Measurements from ENCODE around the gene SESTD1.
"Not testable (repeated sequence)": the region's sequence is repeated elsewhere in the genome, so short reads cannot be mapped to it uniquely, and the experiment has no call there.

The SESTD1 gene

DNA sequence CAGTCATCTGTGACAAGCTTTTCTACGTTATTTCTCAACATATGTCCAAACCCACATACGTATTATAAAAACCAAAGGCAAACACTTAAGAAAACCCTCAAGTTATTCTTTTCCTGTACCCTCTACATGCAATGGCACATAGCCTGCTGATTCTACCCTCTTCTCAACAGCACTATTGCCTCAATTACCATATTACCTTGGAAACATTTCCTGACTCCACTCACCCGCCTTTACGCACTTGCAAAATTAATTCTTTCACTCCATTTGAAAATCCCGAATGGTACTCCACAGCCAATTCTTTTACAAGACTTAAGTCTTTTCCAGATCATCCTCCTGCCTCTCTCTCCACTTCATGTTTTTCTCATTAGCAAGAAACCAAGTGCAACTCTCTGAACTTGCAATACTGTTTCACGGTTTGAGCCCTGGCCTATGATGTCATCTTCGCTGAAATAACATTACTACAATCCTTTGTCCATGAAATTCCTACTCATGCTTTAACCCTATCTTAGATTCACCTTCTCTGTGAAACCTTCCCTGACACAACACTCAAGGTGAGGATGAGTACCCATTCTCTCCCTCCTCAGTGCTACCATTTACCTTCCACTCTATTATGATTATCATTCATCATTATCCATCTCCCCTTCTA is 29.0 kb downstream of the SESTD1 start:
- DNase-seq = peak; percentile 89

DNA sequence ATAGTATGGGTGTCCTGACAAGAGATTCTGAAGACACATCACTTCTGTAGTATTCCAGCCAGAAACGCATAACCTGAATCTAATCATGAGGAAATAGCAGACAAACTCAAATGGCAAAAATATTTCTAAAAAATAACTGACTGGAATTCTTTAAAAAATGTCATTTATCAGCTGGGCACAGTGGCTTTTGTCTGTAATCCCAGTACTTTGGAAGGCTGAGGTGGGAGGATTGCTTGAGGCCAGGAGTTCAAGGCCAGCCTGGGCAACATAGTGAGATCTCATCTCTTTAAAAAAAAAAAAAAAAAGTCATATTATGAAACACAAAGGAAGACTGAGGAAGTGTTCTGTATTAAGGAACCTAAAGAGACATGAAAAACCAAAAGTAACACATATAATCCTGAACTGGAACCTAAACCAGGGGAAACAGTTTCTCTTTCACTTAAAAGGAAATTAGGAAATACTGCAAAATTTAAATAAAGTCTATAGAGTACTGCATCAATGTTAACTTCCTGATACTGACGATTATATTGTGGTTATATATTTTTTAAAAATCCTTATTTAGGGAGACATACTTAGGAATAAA is 29.9 kb downstream of the SESTD1 start:
- DNase-seq = no peak

DNA sequence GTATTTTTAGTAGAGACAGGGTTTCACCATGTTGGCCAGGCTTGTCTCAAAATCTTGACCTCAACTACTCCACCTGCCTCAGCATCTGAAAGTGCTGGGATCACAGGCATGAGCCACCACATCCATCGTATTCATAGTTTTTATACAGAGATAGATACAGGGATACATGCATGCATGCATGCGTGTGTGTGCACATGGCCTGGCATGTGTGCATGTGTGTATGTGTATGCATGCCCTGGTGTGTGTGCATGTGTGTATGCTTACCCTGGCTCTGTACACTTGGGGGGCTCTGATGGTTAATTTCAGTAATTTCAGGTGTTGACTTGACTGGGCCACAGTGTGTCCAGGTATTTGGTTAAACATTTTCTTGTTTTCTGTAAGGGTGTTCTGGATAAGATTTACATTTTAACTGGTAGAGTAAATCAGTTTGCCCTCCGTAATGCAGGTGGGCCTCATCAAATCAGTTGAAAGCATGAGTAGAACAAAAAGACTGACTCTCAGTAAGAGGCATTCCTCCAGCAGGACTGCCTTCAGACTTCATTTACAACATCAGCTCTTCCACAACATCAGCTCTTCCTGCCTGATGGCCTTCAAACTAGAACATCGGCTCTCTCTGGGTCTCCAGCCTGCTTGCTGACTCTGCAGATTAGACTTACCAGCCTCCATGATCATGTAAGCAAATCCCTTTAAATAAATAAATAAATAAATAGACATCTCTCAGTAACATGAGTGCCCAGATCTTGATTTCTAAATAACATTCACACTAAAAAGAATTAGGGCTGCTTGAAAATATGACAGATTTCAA is 30.8 kb downstream of the SESTD1 start:
- DNase-seq = no peak

DNA sequence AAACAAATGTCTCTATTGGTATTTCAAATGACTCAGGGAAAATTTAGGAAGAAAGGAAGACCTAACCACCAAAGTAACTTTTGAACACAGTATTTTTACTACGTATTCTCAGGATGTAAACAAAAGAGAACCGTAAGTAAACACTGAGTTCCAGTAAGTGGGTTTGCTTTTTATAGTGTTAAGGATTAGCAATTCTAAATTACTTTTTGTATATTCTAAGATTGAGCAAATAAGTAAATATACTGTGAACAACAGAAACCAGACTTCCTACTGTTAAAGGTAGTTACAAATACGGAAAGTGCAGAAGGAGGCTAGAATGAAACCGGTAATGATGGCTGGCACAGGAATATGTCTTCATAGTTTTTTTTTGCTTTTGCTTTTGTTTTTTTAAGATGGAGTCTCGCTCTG is 31.5 kb downstream of the SESTD1 start:
- DNase-seq = no peak

DNA sequence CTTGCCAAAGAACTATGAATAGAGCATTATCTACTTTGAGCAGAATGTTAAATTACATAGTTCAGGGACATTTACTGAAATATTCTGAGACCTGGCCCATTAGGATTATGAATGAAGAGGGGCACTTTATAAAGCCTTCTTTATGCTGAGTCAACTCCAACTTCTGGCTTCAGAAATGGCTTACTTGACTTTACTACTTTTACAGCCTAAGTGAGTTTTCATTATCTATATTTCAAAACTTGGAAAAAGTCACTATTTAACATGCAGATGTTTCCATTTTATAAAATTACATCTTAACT is 37.7 kb downstream of the SESTD1 start:
- no peak for DNase-seq

DNA sequence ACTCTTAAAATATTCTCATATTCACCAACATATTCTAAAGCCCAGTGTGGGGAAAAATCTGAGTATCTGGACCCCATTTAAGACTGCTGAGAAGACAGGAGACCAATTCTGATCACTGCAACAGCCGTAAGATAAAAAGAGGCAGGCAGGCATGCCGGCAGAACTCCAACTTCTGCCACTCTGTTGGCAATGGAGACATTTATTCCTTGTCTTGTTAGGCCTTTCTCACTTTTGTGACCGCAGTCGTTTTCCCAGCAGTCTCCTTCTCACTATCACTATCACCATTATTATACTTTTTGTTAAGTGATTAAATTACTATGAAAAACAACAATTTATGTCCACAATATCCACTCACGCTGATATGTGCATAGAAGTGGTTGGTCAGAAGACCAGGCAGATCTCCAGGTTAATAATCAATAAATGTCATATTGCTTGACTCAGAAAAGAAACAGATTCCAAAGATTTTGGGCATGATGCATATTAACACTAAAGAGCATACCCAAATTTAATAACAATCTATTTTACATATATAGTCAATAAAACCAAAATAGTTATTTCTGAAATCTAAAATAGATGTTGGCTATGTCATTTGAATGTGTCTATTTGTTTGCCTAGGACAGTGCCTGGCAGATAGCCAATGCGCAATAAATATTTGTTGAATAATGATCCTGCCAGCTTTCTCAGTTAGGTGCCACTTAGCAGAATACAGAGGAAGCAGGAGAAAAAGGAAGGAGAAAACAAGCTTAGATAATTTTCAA is 38.2 kb downstream of the SESTD1 start:
- DNase-seq = peak; percentile 23

DNA sequence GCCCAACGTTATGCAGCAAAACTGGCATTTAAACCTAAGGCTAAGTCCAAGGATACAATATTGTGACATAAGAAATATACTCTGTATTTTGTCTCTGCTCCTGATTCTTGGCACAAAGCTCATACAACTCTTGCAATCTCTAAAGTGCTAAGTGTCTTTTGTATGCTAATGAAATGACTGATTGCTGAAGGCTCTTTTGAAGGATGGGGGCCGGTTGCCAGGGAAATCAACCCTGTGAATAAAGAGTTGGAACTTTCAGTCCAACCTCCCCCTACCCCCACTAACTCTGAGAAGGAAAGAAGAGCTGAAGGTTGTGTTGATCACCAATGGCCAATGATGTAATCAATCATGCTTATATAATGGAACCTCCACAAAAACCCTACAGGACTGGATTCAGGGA is 40.3 kb downstream of the SESTD1 start:
- DNase-seq = no peak

DNA sequence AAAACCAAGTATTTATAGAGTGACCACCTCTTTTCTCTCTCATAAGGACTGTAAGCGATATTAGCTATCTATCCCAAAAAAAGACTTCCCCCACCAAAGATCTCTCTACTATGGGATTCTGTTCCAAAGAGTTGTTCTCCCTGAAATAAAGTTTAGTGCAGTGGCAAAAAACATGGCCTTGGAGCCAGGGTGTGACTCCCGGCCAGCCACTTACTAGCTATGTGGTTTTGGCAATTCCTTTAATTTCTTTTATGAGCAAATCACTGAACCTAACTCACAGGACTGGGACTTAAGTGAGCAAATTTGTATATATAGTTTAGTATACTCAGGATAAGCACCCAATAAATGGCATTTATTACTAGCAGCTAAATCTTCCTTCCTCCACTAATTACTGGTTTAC is 42.6 kb downstream of the SESTD1 start:
- DNase-seq = no peak

DNA sequence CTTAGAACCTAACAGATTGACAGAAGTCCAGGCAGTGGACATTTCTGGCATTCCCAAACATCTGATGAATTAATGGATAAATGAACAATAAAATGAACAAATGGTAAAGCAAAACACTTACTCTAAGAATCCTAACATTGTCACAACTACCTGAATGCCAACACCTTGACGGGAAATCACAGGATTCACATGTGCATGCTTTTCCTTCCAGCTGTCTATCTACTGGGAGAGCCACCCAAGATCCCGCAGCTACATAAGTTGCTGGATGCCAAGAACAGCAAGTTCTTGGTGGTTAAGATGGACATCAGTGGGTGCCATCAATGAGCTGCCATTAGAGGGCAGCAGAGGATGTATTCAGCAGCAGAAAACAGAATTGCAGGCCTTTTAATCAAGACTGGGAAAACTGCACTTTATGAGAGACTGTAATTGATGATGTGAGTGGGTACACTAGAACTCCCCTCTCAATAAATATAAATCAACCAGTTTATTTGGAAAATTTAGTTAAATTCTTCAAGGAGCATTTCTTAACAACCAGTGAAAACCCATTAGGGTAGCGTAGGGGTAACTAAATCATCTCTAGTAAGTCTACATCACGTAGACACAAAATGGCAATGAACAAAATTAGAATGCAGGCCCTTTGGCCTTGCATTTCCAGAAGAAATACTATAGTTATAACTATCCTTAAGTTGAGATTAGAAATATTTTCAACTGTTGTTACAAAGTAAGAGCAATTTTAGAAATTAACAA is 45.6 kb downstream of the SESTD1 start:
- DNase-seq = peak; percentile 36

DNA sequence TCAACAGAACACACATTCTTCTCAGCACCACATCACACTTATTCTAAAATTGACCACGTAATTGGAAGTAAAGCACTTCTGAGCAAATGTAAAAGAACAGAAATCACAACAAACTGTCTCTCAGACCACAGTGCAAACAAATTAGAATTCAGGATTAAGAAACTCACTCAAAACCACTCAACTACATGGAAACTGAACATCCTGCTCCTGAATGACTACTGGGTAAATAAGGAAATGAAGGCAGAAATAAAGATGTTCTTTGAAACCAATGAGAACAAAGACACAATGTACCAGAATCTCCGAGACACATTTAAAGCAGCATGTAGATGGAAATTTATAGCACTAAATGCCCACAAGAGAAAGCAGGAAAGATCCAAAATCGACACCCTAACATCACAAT is 50.0 kb downstream of the SESTD1 start:
- not testable (repeated sequence) for DNase-seq

DNA sequence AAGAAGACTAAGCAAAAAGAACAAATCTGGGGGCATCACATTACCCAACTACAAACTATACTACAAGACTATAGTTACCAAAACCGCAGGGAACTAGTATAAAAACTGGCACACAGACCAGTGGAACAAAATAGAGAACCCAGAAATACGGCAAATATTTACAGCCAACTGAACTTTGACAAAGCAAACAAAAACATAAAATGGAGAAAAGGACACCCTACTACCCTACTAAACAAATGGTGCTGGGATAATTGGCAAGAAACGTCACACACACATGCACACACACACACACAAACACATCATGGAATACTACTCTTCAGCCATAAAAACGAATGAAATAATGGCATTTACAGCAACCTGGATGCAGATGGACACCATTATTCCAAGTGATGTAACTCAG is 53.3 kb downstream of the SESTD1 start:
- no peak for DNase-seq

DNA sequence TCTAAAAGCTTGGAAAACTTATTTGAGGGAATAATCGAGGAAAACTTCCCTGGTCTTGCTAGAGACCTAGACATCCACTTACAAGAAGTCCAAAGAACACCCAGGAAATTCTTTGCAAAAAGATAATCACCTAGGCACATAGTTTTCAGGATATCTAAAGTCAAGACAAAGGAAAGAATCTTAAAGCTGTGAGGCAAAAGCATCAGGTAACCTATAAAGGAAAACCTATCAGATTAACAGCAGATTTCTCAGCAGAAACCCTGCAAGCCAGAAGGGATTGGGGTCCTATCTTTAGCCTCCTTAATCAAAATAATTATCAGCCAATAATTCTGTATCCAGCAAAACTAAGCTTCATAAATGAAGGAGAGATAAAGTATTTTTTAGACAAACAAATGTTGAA is 56.4 kb downstream of the SESTD1 start:
- DNase-seq = not testable (repeated sequence)

DNA sequence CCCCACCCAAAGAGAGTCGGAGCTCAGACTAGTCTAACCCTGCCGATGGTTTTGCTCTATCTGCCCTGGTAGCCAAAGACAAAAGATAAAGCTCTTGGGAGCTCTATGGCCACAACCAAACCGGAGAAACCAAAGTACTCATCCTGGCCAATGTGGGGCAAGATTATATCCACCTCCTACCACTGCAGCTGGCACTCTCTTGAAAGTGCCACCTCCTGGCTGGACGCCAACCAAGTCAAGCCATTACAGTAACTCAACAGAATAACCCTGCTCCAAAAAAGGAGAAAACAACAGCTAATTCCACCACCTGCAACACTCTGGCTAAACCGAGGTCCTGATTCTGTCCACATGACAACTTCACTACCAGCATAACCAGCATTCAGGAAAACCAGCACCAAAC is 57.6 kb downstream of the SESTD1 start:
- no peak for DNase-seq

DNA sequence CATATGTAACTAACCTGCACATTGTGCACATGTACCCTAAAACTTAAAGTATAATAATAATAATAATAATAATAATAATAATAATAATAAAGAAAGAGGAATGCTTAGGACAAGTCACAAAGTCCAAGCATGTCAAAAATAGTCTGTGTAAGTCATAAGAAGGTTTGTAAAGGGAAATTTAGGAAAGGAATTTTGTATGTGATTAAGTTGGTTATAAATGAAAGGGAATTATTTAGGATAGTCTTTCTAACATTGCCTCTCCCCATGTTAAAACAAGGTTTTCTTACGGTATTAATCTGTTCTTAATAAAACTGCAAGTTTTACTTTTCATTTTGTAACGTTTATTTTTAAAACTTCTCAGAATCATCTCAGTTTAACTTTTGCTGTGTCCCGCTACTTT is 62.8 kb downstream of the SESTD1 start:
- peak; percentile 13 for DNase-seq

DNA sequence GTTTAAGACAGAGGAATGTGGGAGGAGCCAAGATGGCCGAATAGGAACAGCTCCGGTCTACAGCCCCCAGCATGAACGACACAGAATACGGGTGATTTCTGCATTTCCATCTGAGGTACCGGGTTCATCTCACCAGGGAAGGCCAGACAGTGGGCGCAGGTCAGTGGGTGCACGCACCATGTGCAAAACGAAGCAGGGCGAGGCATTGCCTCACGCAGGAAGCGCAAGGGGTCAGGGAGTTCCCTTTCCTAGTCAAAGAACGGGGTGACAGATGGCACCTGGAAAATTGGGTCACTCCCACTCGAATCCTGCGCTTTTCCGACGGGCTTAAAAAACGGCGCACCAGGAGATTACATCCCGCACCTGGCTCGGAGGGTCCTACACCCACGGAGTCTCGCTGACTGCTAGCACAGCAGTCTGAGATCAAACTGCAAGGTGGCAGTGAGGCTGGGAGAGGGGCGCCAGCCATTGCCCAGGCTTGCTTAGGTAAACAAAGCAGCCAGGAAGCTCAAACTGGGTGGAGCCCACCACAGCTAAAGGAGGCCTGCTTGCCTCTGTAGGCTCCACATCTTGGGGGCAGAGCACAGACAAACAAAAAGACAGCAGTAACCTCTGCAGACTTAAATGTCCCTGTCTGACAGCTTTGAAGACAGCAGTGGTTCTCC is 68.6 kb downstream of the SESTD1 start:
- DNase-seq = not testable (repeated sequence)

DNA sequence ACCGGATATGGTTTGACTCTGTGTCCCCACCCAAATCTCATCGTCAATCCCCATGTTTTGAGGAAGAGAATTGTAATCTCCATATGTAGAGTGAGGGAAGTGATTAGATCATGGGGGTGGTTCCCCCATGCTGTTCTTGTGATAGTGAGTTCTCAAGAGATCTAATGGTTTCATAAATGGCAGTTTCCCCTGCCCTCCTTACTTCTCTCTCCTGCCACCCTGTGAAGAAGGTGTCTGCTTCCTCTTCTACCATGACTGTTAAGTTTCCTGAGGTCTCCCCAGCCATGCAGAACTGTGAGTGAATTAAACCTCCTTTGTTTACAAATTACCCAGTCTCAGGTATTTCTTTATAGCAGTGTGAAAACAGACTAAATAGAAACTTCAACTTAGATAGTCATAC is 69.5 kb downstream of the SESTD1 start:
- DNase-seq = no peak

DNA sequence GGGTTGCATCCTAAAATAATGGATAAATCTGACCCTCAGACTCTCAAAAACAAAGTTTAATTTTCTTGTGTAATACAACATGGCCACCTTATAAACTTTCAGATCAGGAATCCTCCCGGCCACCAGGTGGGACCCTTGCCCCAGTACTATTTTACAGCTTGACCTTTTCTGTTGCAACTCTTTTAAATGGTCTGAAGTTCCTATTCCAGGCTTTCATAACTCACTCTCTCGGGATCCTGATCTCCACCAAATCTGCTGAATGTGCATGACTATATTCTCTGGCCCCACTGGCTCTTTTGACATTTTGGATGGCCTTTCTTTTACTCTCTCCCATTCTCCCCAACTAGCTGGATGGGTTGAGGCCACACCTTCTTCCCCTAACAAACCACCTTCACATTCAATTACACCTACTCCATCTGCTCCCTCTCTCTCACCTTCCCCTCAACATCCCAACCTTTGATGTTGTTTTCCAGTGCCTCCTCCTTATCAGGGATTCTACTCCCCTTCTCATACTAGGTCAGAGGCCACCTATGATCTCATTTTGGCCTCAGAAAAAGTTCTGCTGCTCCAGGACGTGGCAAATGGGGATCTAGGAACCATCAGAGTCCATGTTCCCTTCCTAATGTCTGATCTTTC is 70.8 kb downstream of the SESTD1 start:
- no peak for DNase-seq

DNA sequence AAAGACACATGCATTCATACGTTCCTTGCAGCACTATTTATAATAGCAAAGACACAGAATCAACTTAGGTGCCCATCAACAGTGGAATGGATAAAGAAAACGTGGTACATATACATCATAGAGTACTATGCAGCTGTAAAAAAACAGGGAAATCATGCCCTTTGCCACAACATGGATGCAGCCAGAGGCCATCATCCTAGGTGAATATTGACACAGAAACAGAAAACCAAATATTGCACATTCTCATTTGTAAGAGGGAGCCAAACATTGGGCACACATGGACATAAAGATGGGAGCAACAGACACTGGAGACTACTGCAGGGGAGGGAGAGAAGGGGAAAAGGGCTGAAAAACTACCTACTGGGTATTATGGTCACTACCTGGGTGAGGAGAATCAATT is 73.5 kb downstream of the SESTD1 start:
- no peak for DNase-seq

DNA sequence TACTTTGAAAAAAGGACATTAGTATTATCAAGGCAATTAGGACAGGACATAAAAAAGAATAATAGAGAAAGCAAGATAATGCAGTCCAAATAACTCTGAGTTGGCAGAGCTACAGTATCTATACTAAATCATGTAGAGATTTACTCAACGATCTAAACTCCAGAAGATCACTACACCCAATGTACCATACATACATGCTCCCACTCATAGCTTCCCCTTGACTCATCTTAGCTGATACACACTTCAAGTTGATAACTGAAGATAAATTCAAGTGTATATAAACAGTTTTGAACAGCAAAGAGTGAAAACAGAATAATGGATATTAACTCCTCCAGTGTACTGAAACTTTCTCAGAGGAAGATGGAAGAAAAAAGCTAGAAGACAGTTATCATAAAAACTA is 78.5 kb downstream of the SESTD1 start:
- DNase-seq = no peak

DNA sequence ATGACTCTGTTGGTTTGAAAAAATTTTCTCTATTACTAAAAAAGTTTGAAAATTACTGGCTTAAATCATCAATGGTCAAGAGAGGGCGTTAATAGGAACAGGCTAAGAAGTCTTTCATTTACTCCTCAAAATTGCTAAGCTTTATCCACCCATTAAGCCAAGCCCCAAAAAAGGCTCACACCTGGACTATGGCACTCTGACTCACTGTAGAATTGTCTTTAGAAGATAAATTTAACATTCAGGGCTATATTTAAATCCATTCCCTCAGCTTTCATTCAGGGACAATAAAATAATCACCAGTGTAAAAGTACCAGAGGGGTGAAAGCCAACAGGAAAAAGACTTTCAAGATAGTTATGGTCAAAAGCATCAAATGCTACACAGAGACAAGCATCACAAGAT is 80.0 kb downstream of the SESTD1 start:
- no peak for DNase-seq

DNA sequence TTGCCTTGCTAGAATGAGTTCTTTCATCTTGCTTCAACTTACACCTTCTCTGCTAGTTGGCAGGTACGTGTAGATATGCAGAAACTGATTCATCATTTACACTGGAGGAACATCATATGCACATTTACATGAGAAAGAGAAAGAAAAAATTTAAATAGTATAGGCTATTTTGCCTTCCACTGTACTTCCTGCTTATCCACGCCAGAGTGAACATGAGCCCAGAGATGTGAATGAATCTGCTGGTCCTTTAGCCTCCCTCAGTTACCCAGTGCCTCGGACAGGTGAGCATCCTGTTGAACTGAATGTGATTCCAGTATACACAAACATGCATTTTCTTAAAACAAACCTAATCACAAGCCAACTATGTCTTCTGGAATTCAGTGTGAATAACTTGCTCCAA is 83.6 kb downstream of the SESTD1 start:
- DNase-seq = no peak

DNA sequence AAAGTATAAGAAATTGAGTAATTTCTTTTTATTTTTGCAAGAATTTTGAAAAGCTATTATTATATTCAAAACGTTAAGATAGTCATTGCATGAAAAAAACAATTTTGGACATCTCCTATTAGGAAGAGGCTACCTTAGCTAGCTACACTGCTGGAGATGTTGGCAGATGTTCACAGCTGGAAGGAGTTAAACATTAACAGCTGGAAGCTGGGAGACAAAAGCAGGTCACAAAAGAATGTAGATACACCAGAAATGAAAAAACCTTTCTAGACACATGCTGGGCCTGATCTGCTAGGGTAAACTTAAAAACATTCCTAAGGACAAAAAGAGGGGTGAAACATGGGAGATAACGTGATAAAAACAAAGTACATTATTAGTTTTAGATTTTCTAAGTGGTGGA is 84.4 kb downstream of the SESTD1 start:
- DNase-seq = no peak

Data from DMS79 treated with DMSO at 0.1 percent for 48 hours (cell line).